K562 (cell line): ENCODE results near the gene FH. TPM values are rescaled to one million over a fixed set of nuclear protein-coding genes. Genes with fewer than 3 reads are reported as not detected.

Experiments
- polyA plus RNA-seq, 8 experiments: library from polyadenylated mRNA; depleted of rRNA in 4 of 8; stranded (reverse) in 5 of 8; unstranded in 3 of 8; fragments of >200 nt; fragmentation: Nextera tagmentation in 2 of 8; fragmentation: Illumina TruSeq in 1 of 8; extraction: Ambion mirVana in 2 of 8; extraction: Trizol in 1 of 8; gene quantifications; 2 replicates each; pipeline versions ENCODE4 v1.2.1 to v1.2.3, GENCODE V29; 2011 to 2014; ENCODE audit warnings: inconsistent platforms in 1 of 8, missing spikeins in 1 of 8
- total RNA-seq, 7 experiments: library from RNA; depleted of rRNA in 6 of 7; stranded (reverse); fragments of >200 nt in 6 of 7; fragmentation: Illumina TruSeq in 2 of 7; extraction: Trizol in 2 of 7; gene quantifications; 2 replicates each; pipeline versions ENCODE4 v1.2.1 to v1.2.3, GENCODE V29; 2011 to 2021; ENCODE audit warnings: low replicate concordance in 1 of 7
- TF ChIP-seq, protein P1 (sequence below): fragments of 150-350 bp; IDR thresholded peaks from 2 replicates; pipeline ENCODE4 v1.6.1; 2014; ENCODE audit warnings: low read depth, mild to moderate bottlenecking, low read length, borderline replicate concordance
- TF ChIP-seq, protein P2 (sequence below): fragments of 250-450 bp; sonication (Bioruptor Pico); IDR thresholded peaks from 2 replicates; pipeline ENCODE4 v1.8.0; 2021; ENCODE audit warnings: moderate library complexity, mild to moderate bottlenecking, inconsistent platforms

FH gene
- total and polyA plus RNA-seq, 9 of the 15 experiments (the other 6 are each of a cell fraction or from before 2014, with no cell fraction given), result 117 to 240 (median 211) TPM

DNA sequence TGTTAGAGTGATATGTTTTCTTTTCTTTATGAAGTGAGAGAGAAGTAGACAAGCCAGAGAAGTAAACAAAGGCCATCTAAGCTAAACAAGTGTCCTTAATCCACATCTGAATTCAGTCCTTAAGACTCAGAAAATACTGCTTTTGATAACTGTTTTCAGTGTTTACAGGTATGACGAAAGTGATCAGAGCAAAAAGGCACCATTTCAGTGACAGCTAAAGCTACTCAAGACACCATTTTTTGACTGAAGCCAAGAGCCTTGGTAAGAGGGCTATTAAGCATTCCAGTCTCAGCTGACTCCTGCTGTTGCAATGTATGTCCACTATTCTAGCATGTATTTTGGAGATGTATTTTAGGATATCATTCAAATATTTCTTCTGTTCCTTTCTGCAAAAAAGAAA is 16.7 kb upstream of the FH start (continued):
- TF ChIP-seq, protein P1, sequence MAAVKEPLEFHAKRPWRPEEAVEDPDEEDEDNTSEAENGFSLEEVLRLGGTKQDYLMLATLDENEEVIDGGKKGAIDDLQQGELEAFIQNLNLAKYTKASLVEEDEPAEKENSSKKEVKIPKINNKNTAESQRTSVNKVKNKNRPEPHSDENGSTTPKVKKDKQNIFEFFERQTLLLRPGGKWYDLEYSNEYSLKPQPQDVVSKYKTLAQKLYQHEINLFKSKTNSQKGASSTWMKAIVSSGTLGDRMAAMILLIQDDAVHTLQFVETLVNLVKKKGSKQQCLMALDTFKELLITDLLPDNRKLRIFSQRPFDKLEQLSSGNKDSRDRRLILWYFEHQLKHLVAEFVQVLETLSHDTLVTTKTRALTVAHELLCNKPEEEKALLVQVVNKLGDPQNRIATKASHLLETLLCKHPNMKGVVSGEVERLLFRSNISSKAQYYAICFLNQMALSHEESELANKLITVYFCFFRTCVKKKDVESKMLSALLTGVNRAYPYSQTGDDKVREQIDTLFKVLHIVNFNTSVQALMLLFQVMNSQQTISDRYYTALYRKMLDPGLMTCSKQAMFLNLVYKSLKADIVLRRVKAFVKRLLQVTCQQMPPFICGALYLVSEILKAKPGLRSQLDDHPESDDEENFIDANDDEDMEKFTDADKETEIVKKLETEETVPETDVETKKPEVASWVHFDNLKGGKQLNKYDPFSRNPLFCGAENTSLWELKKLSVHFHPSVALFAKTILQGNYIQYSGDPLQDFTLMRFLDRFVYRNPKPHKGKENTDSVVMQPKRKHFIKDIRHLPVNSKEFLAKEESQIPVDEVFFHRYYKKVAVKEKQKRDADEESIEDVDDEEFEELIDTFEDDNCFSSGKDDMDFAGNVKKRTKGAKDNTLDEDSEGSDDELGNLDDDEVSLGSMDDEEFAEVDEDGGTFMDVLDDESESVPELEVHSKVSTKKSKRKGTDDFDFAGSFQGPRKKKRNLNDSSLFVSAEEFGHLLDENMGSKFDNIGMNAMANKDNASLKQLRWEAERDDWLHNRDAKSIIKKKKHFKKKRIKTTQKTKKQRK, result no peak
- TF ChIP-seq, protein P2, sequence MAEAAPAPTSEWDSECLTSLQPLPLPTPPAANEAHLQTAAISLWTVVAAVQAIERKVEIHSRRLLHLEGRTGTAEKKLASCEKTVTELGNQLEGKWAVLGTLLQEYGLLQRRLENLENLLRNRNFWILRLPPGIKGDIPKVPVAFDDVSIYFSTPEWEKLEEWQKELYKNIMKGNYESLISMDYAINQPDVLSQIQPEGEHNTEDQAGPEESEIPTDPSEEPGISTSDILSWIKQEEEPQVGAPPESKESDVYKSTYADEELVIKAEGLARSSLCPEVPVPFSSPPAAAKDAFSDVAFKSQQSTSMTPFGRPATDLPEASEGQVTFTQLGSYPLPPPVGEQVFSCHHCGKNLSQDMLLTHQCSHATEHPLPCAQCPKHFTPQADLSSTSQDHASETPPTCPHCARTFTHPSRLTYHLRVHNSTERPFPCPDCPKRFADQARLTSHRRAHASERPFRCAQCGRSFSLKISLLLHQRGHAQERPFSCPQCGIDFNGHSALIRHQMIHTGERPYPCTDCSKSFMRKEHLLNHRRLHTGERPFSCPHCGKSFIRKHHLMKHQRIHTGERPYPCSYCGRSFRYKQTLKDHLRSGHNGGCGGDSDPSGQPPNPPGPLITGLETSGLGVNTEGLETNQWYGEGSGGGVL (CRISPR knock-in tag), result no peak
- TF ChIP-seq, all 486 proteins: peak for 0
